Gastroesophageal sphincter (tissue), 4 donors: ENCODE results near the gene TMEM181. TPM values are rescaled to one million over a fixed set of nuclear protein-coding genes. Genes with fewer than 3 reads are reported as not detected.

Experiments used
- ATAC-seq: fragments of 150-250 bp; one replicate; pipeline ENCODE4 v1.9.1; 2016; ENCODE audit warnings: mild to moderate bottlenecking, moderate library complexity
- H3K27ac ChIP-seq, 4 donors: fragments of 200-600 bp; sonication (generic) in 3 of 4; 1 replicate in 3 of 4; 2 replicates in 1 of 4; pipeline ENCODE4 v1.5.1; 2016 to 2019
- H3K27me3 ChIP-seq: fragments of 200-600 bp; sonication (generic); one replicate; pipeline ENCODE4 v1.5.1; 2019
- H3K36me3 ChIP-seq, 2 donors: fragments of 200-600 bp; sonication (generic); one replicate each; pipeline ENCODE4 v1.5.1; 2019; ENCODE audit warnings: control low read depth in 1 of 2
- H3K4me1 ChIP-seq, 3 donors: fragments of 200-600 bp; sonication (generic); 1 replicate in 2 of 3; 2 replicates in 1 of 3; pipeline ENCODE4 v1.5.1; 2016 to 2019; ENCODE audit warnings: control low read depth in 2 of 3
- H3K4me3 ChIP-seq, 2 donors: fragments of 200-600 bp; sonication (generic); one replicate each; pipeline ENCODE4 v1.5.1; 2019; ENCODE audit warnings: mild to moderate bottlenecking in 1 of 2, moderate library complexity in 1 of 2
- H3K9me3 ChIP-seq, 3 donors: fragments of 200-600 bp; sonication (generic); one replicate each; pipeline ENCODE4 v1.5.1; 2017 to 2019; ENCODE audit warnings: control low read depth in 2 of 3
- EP300 ChIP-seq: sonication (generic); formaldehyde crosslinking; IDR thresholded peaks from one replicate; pipeline ENCODE4 v1.6.1; 2017; ENCODE audit warnings: antibody characterized with exemption, mild to moderate bottlenecking
- POLR2A ChIP-seq, 2 donors: fragments of 450-650 bp; IDR thresholded peaks; one replicate each; pipeline ENCODE4 v1.6.1; 2017; ENCODE audit warnings: antibody characterized with exemption in 2 of 2, mild to moderate bottlenecking in 2 of 2, moderate library complexity in 1 of 2
- POLR2AphosphoS5 ChIP-seq: sonication (generic); formaldehyde crosslinking; IDR thresholded peaks from one replicate; pipeline ENCODE4 v1.6.1; 2017; ENCODE audit warnings: antibody characterized with exemption
- WGBS, 2 donors: methylation state at CpG; one replicate each; pipeline ENCODE4 v1.1.5; 2018; ENCODE audit warnings: low coverage in 1 of 2; 5-methylcytosine and 5-hydroxymethylcytosine counted together
- total RNA-seq, 4 donors: library from RNA; depleted of rRNA; stranded (reverse); fragments of >200 nt; gene quantifications; one replicate each; pipeline ENCODE4 v1.1.0, GENCODE V29; 2016
- TF ChIP-seq, protein P1 (sequence below), 4 experiments: fragments of 200-600 bp in 2 of 4; fragments of 450-650 bp in 2 of 4; sonication (generic) in 1 of 4; IDR thresholded peaks; one replicate each; pipeline ENCODE4 v1.5.1; 2017 to 2019; ENCODE audit warnings: antibody characterized with exemption in 4 of 4, mild to moderate bottlenecking in 2 of 4, moderate library complexity in 2 of 4

TMEM181 gene
- total RNA-seq, 4 donors from 2014 or later, result 26.8 to 38.3 (median 29.3) TPM

DNA sequence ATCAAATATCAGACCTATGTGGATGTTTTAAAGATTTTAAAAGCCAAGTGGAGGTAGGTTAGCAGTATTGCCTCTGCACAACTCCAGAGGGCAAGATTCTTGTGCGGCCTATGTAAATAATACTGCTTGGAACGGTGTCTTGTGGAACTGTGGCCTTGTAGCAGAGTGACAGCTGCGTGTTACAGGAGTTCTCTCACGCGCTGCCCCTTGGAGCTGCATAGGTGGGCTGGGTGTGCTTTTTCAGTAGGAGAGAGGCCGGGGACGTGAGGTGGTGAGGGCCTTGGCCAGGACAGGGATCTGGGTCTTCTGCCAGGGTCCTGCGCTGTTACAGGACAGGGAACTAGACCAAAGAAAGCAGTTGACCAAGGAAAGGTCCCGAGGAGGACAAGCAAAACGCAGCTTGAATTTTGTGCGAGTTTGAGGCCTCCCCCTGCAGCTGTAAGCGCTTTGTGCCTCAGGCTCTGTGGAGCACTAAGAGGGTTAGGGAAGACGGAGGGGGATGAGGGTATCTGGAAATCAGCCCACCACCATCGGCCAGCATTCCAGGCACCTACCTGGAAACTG is 1.5 kb downstream of the TMEM181 start:
- TF ChIP-seq, protein P1, sequence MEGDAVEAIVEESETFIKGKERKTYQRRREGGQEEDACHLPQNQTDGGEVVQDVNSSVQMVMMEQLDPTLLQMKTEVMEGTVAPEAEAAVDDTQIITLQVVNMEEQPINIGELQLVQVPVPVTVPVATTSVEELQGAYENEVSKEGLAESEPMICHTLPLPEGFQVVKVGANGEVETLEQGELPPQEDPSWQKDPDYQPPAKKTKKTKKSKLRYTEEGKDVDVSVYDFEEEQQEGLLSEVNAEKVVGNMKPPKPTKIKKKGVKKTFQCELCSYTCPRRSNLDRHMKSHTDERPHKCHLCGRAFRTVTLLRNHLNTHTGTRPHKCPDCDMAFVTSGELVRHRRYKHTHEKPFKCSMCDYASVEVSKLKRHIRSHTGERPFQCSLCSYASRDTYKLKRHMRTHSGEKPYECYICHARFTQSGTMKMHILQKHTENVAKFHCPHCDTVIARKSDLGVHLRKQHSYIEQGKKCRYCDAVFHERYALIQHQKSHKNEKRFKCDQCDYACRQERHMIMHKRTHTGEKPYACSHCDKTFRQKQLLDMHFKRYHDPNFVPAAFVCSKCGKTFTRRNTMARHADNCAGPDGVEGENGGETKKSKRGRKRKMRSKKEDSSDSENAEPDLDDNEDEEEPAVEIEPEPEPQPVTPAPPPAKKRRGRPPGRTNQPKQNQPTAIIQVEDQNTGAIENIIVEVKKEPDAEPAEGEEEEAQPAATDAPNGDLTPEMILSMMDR (IDR thresholded peaks at IDR 0.05), result no peak
- TF ChIP-seq EP300 (no peak), POLR2AphosphoS5 (no peak), POLR2A (IDR thresholded peaks at IDR 0.05) (no peak)
- H3K4me1 ChIP-seq, result peaks cover 0 to 28% (median 13%) of the 10 kb centered on the region in 3 donors
- peaks cover 7% of the 10 kb centered on the region for H3K27me3 ChIP-seq
- WGBS, 2 donors, result 59 to 63% methylated on average over 8 to 9 of the region's 14 CpGs
- no peaks in the 10 kb centered on the region for H3K9me3 ChIP-seq
- peak overlapping the region in 1 of 2 donors; percentile 97 for H3K4me3 ChIP-seq
- H3K27ac ChIP-seq, result peak overlapping the region in 1 of 4 donors; percentile 92
- ATAC-seq, result no peak
- no peaks in the 10 kb centered on the region for H3K36me3 ChIP-seq

DNA sequence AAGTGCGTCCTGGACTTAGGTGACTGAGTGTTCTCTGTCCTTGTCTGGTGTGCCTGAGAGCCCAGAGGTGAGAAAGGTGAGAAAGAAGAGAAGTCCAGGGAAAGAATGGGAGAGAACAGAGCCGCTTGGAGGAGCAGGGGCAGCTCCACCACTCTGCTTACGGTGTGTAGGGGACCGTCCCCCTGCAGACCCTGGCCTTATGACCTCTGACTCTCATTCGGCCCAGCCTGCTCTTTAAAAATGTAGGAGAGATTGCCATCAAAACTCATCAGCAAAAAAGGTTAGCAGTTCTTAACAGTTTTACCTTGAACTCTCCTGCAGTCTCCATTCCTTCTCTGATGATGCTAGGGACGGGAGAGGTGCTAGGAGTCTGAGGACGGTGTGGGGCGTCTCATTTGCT is 2.0 kb downstream of the TMEM181 start:
- Histone ChIP-seq H3K4me1 (peaks cover 0 to 28% (median 13%) of the 10 kb centered on the region in 3 donors), H3K27me3 (peaks cover 5% of the 10 kb centered on the region), H3K9me3 (no peaks in the 10 kb centered on the region), H3K4me3 (no peak overlapping the region), H3K27ac (no peak overlapping the region), H3K36me3 (no peaks in the 10 kb centered on the region)
- no peak for ATAC-seq
- WGBS, 2 donors, result 82 to 86% methylated on average over 7 of the region's 8 CpGs
- no peak for TF ChIP-seq EP300
- TF ChIP-seq POLR2AphosphoS5, result no peak
- TF ChIP-seq, protein P1 (IDR thresholded peaks at IDR 0.05), result no peak
- no peak for TF ChIP-seq POLR2A (IDR thresholded peaks at IDR 0.05)

DNA sequence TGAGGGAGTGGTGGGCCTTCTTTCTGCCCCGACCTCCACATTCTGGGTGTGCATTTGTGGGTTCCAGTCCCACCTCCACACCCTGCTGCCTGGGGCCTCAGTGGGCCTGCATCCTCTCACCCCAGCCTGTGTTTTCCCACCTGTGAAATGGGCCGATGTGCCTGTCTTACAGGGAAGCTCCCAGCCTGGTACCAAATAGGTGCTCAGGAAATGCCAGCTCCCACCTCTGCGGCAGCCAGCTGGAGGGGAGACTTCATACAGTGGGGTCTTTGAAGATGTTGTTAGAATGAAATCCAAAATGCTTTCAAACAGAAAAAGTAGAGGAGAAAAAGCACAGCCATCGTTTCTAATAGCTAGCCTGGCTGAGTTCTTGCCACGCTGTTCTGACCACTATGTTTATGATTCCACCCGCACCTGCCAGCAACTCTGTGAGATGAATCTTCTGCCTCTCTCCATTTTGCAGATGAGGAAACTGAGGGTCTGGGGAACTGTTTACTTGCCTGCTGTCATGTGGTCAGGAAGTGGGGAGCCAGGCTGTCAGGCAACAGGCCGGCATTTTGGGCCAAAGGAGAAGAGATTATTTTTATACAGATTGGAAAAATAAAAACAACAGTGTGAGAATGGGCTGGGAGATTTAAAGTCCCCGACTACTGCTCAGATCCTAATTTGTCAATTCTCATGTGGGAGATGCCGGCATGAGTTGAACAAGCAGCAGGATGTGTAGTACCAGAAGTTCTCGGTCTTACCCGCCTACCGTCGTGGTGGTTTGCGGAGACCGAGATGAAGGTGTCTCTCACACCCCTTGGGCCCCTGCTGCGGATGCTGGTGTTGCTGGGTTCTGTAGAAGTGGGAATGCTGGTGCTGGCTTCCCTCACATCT is 4.6 kb downstream of the TMEM181 start:
- ATAC-seq, result no peak
- H3K27ac ChIP-seq, result no peak overlapping the region
- WGBS, 2 donors, result 88 to 90% methylated on average over 12 of the region's 16 CpGs

DNA sequence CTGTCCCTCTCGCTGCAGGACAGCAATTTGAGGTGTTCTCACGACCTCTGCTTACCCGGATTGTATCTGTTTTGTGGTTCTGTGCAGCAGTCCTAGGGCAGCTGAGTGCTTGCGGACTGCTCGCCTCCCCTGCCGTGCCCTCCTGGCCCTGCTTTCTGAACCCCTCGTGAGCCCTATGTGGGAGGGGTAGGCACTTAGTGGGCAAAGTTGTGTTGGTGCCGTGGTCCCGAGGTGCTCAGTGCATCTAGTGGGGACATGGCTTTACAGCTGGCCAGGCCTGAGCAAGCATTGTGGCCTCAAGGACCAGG is 5.2 kb downstream of the TMEM181 start:
- H3K4me1 ChIP-seq, result peaks cover 0 to 22% (median 9%) of the 10 kb centered on the region in 3 donors
- ATAC-seq, result no peak
- 70% methylated on average over 2 of the region's 9 CpGs; no CpG with 5 or more reads in 1 of the 2 donors for WGBS, 2 donors
- no peak for TF ChIP-seq EP300
- H3K27ac ChIP-seq, result no peak overlapping the region
- no peaks in the 10 kb centered on the region for H3K27me3 ChIP-seq
- H3K9me3 ChIP-seq, result no peaks in the 10 kb centered on the region
- H3K4me3 ChIP-seq, result no peak overlapping the region
- no peaks in the 10 kb centered on the region for H3K36me3 ChIP-seq

More for the DNA sequence above, 4.6 kb downstream of the TMEM181 start:
- Histone ChIP-seq H3K9me3 (no peaks in the 10 kb centered on the region), H3K4me3 (no peak overlapping the region), H3K36me3 (no peaks in the 10 kb centered on the region), H3K4me1 (peaks cover 0 to 24% (median 10%) of the 10 kb centered on the region in 3 donors), H3K27me3 (no peaks in the 10 kb centered on the region)
- TF ChIP-seq EP300 (no peak), POLR2AphosphoS5 (no peak), POLR2A (IDR thresholded peaks at IDR 0.05) (no peak)
- TF ChIP-seq, protein P1 (IDR thresholded peaks at IDR 0.05), result no peak

DNA sequence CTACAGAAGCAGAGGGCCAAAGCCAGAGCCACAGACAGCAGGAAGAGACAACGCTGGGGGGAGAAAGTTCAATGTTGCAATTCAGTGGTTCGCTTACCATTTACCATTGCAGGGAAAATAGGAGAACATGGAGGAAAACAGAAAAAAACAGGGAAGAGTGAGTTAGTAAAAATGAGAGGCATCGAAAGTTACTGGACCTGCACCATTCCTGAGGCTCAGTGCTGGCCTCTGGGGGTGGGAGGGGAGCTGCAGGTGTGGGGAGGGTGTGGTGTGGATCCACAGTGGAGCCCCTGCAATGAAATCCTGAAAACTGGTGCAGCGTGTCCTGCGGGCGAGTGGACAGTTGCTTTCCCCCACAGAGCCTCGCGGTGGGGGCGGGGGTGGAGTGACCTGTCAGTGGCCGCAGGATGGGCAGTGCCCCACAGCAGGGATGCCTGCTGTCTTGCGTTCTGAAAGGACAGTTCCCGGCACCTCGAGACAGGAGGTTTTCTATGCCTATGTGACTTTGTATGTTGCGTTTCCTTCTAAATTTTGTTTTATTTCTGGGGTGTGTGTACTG is 5.7 kb downstream of the TMEM181 start:
- TF ChIP-seq POLR2A (IDR thresholded peaks at IDR 0.05) (no peak), EP300 (no peak), POLR2AphosphoS5 (no peak)
- TF ChIP-seq, protein P1 (IDR thresholded peaks at IDR 0.05), result no peak

More for the DNA sequence above, 5.7 kb downstream of the TMEM181 start:
- 95 to 100% methylated on average over 1 to 7 of the region's 14 CpGs for WGBS, 2 donors
- Histone ChIP-seq H3K4me3 (no peak overlapping the region), H3K27ac (no peak overlapping the region), H3K9me3 (no peaks in the 10 kb centered on the region), H3K36me3 (no peaks in the 10 kb centered on the region), H3K4me1 (peaks cover 0 to 22% (median 9%) of the 10 kb centered on the region in 3 donors), H3K27me3 (no peaks in the 10 kb centered on the region)
- ATAC-seq, result no peak
